D721Med (cell line): ENCODE results near the gene PRKCB.

Experiments used
- DNase-seq: peaks from one replicate; pipeline ENCODE4 v3.0.0; 2011; ENCODE audit warnings: low spot score; ENCODE audit not compliant: insufficient read length
- FAIRE-seq: peaks from 2 replicates; lab custom pipeline; 2011; peaks lifted over from hg19 to GRCh38; lab: Jason Lieb, UNC
- CTCF ChIP-seq: IDR thresholded peaks from 2 replicates; pipeline ENCODE4 v1.5.1; 2012; ENCODE audit warnings: mild to moderate bottlenecking, control low read depth; ENCODE audit not compliant: insufficient read depth; ENCODE audit errors: missing control alignments

The PRKCB gene

GRCh38 chr16:24198807-24199533 lies 363.2 kb downstream of the PRKCB start:
- FAIRE-seq: no peak
- no peak for DNase-seq
- no peak for TF ChIP-seq CTCF

GRCh38 chr16:24203675-24204074 lies 367.9 kb downstream of the PRKCB start:
- no peak for FAIRE-seq
- no peak for DNase-seq
- TF ChIP-seq CTCF: no peak

- DNase-seq: peak; percentile 44
- peak; percentile 96 for FAIRE-seq
- TF ChIP-seq CTCF: no peak
Observed at GRCh38 chr16:24204150-24204665, 368.4 kb downstream of the PRKCB start.

- no peak for FAIRE-seq
- no peak for DNase-seq
- TF ChIP-seq CTCF: no peak
Observed at GRCh38 chr16:24206926-24207325, 371.1 kb downstream of the PRKCB start.

GRCh38 chr16:24208710-24209109 lies 372.9 kb downstream of the PRKCB start:
- FAIRE-seq (peak; percentile 72), DNase-seq (no peak)
- TF ChIP-seq CTCF: no peak

- DNase-seq (no peak), FAIRE-seq (no peak)
- TF ChIP-seq CTCF: no peak
Observed at GRCh38 chr16:24214992-24215391, 379.2 kb downstream of the PRKCB start.

- no peak for TF ChIP-seq CTCF
- DNase-seq (no peak), FAIRE-seq (no peak)
Observed at GRCh38 chr16:24216961-24217360, 381.2 kb downstream of the PRKCB start.
